T-cell (primary cell): ENCODE data around the gene MYBPHL. TPM values are rescaled to one million over a fixed set of nuclear protein-coding genes. Genes with fewer than 3 reads are reported as not detected.

Experiments
- ATAC-seq, 4 experiments: fragments of 200-7000 bp in 3 of 4; fragments of 150-1000 bp in 1 of 4; cut with Tn5 transposase; replicated peaks in 1 of 4; 1 replicate in 3 of 4; 2 replicates in 1 of 4; pipeline ENCODE4 v1.10.0; 2021; ENCODE audit warnings: moderate library complexity in 3 of 4, mild to moderate bottlenecking in 2 of 4, moderate number of reproducible peaks in 1 of 4
- CTCF ChIA-PET, 2 donors: fragments of 300-600 bp; sonication (Branson Sonifier 250); formaldehyde crosslinking; loops; one replicate each; lab custom pipeline; 2022; ENCODE audit warnings: antibody characterized with exemption in 2 of 2; lab: Charles Lee
- POLR2A ChIA-PET, 2 donors: fragments of 300-600 bp; sonication (Branson Sonifier 250); formaldehyde crosslinking; loops; one replicate each; lab custom pipeline; 2022; ENCODE audit warnings: antibody characterized with exemption in 2 of 2; lab: Charles Lee
- DNase-seq, 35 experiments: peaks; one replicate each; pipeline versions ENCODE4 v3.0.0 to v3.0.0-alpha.2; 2013 to 2023
- H3K27ac ChIP-seq: one replicate; pipeline ENCODE4 v1.5.1; 2013; ENCODE audit warnings: low read length
- H3K27me3 ChIP-seq, 2 experiments: replicated peaks in 1 of 2; 1 replicate in 1 of 2; 2 replicates in 1 of 2; pipeline versions ENCODE4 v1.6.1 to v1.7.0; 2013; ENCODE audit warnings: low read length in 1 of 2, mixed read lengths in 1 of 2; ENCODE audit not compliant: control insufficient read depth in 2 of 2, insufficient read depth in 2 of 2; ENCODE audit errors: extremely low read depth in 1 of 2
- H3K36me3 ChIP-seq, 2 donors: 1 replicate in 1 of 2; 2 replicates in 1 of 2; pipeline versions ENCODE4 v1.6.1 to v1.7.0; 2013; ENCODE audit warnings: low read length in 1 of 2; ENCODE audit not compliant: control insufficient read depth in 2 of 2, insufficient read depth in 1 of 2; ENCODE audit errors: extremely low read depth in 1 of 2
- H3K4me1 ChIP-seq, 2 experiments: 1 replicate in 1 of 2; 2 replicates in 1 of 2; pipeline versions ENCODE4 v1.6.1 to v1.7.0; 2013; ENCODE audit warnings: low read length in 2 of 2, mixed read lengths in 1 of 2; ENCODE audit not compliant: insufficient read depth in 2 of 2, control insufficient read depth in 1 of 2; ENCODE audit errors: extremely low read depth in 1 of 2
- H3K4me3 ChIP-seq, 2 donors: 1 replicate in 1 of 2; 2 replicates in 1 of 2; pipeline versions ENCODE4 v1.5.1 to v1.7.0; 2013; ENCODE audit warnings: mild to moderate bottlenecking in 2 of 2, low read length in 1 of 2, moderate library complexity in 1 of 2; ENCODE audit not compliant: control insufficient read depth in 1 of 2; ENCODE audit errors: extremely low read depth in 1 of 2
- H3K9me3 ChIP-seq: 2 replicates; pipeline ENCODE4 v1.7.0; 2013
- H3K27ac Mint-ChIP-seq, 2 donors: one replicate each; pipeline ENCODE4 v1.8.0; 2020 to 2021; ENCODE audit warnings: mild to moderate bottlenecking in 2 of 2, mixed read lengths in 2 of 2
- H3K27me3 Mint-ChIP-seq, 2 donors: one replicate each; pipeline ENCODE4 v1.8.0; 2021 to 2022; ENCODE audit warnings: mixed read lengths in 2 of 2
- H3K36me3 Mint-ChIP-seq: one replicate; pipeline ENCODE4 v1.8.0; 2021; ENCODE audit warnings: mixed read lengths
- H3K4me1 Mint-ChIP-seq, 3 donors: one replicate each; pipeline ENCODE4 v1.8.0; 2020 to 2022; ENCODE audit warnings: mixed read lengths in 3 of 3, mild to moderate bottlenecking in 1 of 3
- H3K4me3 Mint-ChIP-seq, 3 donors: one replicate each; pipeline ENCODE4 v1.8.0; 2020 to 2022; ENCODE audit warnings: mild to moderate bottlenecking in 3 of 3, mixed read lengths in 3 of 3, moderate library complexity in 3 of 3
- H3K9me3 Mint-ChIP-seq, 3 donors: one replicate each; pipeline ENCODE4 v1.8.0; 2020 to 2022; ENCODE audit warnings: mixed read lengths in 3 of 3
- WGBS: methylation state at CpG from one replicate; pipeline ENCODE4 v1.1.5; 2013; ENCODE audit warnings: missing lambda C conversion rate; ENCODE audit not compliant: insufficient coverage; 5-methylcytosine and 5-hydroxymethylcytosine counted together
- total RNA-seq, 35 experiments: library from RNA in 6 of 35; stranded (reverse) in 6 of 35; fragments of 120-200 nt in 1 of 35; gene quantifications; one replicate each; pipeline versions ENCODE4 v1.2.1 to v1.2.4 and lab custom pipeline; 2013 to 2026

The MYBPHL gene
- total RNA-seq, 5 donors from 2014 or later (not counting 1 experiment from before 2014, with no cell fraction given): not detected

- no peak for ATAC-seq
- Histone ChIP-seq H3K36me3 (peaks cover 0 to 10% of the 10 kb centered on the region in 2 donors), H3K4me3 (no peak overlapping the region), H3K4me1 (peaks cover 0 to 5% of the 10 kb centered on the region in 2 experiments), H3K27ac (no peak overlapping the region), H3K27me3 (peaks cover 0 to 7% of the 10 kb centered on the region in 2 experiments), H3K9me3 (no peaks in the 10 kb centered on the region)
- H3K36me3 Mint-ChIP-seq: peaks cover 2% of the 10 kb centered on the region
- H3K27ac Mint-ChIP-seq: no peak overlapping the region
- H3K4me1 Mint-ChIP-seq: peaks cover 4 to 6% (median 5%) of the 10 kb centered on the region in 3 donors
- no peak overlapping the region for H3K4me3 Mint-ChIP-seq
- CTCF ChIA-PET: interaction anchor here in 1 of 2 donors (0.5 kb wide), 1 partner anchor 155 kb away, joined by 4 read pairs; no protein-coding TSS in a partner anchor
- no peak for DNase-seq
- no peaks in the 10 kb centered on the region for H3K9me3 Mint-ChIP-seq
- WGBS: 90% methylated on average over 12 of the region's 16 CpGs
- peaks cover 0 to 3% of the 10 kb centered on the region in 2 donors for H3K27me3 Mint-ChIP-seq
- POLR2A ChIA-PET: no interaction called here
Observed at GRCh38 chr1:109272831-109273547, 33.8 kb downstream of the MYBPHL start.

DNA sequence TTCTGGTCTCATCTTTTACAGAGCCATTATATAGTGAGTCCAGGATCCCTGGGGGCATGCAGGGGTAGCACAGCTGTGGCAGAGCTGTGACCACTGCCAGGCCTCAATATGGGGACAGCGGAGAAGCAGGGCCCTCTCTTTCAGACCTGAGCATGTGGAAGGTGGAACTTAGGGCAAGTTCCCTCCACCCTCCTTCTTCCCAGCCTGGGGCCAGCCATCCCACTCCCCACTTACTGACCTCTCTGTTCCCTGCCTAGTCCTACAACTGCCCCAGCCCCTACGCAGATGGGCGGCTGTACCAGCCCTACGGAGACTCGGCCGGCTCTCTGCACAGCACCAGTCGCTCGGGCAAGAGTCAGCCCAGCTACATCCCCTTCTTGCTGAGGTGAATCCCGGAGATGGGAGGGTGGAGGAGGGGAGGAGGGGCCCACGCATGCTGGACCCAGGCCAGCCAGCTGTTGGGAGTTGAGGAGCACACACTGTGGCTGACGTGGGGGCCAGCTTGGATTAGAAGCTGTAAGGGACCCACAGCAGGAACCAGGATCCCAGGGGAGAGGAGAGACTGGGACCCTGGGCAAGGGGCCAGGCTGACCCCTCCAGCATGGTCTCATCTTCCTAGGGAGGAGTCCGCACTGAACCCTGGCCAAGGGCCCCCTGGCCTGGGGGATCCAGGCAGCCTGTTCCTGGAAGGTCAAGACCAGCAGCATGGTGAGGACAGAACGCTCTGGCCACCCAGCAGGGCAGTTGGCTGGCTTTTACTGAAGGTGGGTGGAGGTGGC lies 34.6 kb downstream of the MYBPHL start:
- no peak for ATAC-seq
- Histone ChIP-seq H3K27me3 (peaks cover 0 to 7% of the 10 kb centered on the region in 2 experiments), H3K4me3 (no peak overlapping the region), H3K27ac (no peak overlapping the region), H3K4me1 (peaks cover 0 to under 1% of the 10 kb centered on the region in 2 experiments), H3K36me3 (peaks cover 0 to 10% of the 10 kb centered on the region in 2 donors), H3K9me3 (no peaks in the 10 kb centered on the region)
- H3K27me3 Mint-ChIP-seq: peaks cover 0 to 3% of the 10 kb centered on the region in 2 donors
- H3K9me3 Mint-ChIP-seq: no peaks in the 10 kb centered on the region
- WGBS: 95% methylated on average over 10 of the region's 13 CpGs
- H3K4me1 Mint-ChIP-seq: peaks cover 2 to 5% (median 3%) of the 10 kb centered on the region in 3 donors
- H3K27ac Mint-ChIP-seq: no peak overlapping the region
- H3K4me3 Mint-ChIP-seq: no peak overlapping the region
- CTCF ChIA-PET: no interaction called here
- DNase-seq: no peak
- POLR2A ChIA-PET: no interaction called here
- peaks cover 2% of the 10 kb centered on the region for H3K36me3 Mint-ChIP-seq

DNA sequence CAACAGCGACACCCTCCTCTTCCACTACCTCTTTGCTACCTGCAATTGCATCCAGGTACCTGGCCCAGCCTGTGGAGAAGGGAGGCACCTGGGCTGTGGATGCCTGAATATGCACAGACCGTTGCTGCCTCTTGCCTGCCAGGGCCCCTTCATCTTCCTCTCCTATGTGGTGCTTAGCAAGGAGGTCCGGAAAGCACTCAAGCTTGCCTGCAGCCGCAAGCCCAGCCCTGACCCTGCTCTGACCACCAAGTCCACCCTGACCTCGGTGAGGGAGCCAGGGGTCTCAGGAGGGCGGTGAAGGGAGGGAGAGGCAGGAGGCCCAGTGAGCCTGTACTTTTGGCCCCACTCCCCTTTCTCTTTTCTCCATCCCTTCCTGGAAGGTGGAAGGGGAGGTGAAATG lies 35.4 kb downstream of the MYBPHL start:
- H3K9me3 ChIP-seq: no peaks in the 10 kb centered on the region
- CTCF ChIA-PET: no interaction called here
- H3K4me1 ChIP-seq: no peaks in the 10 kb centered on the region
- H3K4me1 Mint-ChIP-seq: peaks cover 0 to 3% (median 0%) of the 10 kb centered on the region in 3 donors
- POLR2A ChIA-PET: no interaction called here
- no peaks in the 10 kb centered on the region for H3K9me3 Mint-ChIP-seq
- peaks cover 0 to 10% of the 10 kb centered on the region in 2 donors for H3K36me3 ChIP-seq
- H3K27ac ChIP-seq: no peak overlapping the region
- no peak for DNase-seq
- peaks cover 2% of the 10 kb centered on the region for H3K36me3 Mint-ChIP-seq
- H3K4me3 Mint-ChIP-seq: no peak overlapping the region
- H3K27me3 ChIP-seq: peaks cover 0 to 7% of the 10 kb centered on the region in 2 experiments
- H3K27me3 Mint-ChIP-seq: peaks cover 0 to 3% of the 10 kb centered on the region in 2 donors
- 74% methylated on average over 3 of the region's 6 CpGs for WGBS
- ATAC-seq: no peak
- H3K4me3 ChIP-seq: no peak overlapping the region
- no peak overlapping the region for H3K27ac Mint-ChIP-seq

DNA sequence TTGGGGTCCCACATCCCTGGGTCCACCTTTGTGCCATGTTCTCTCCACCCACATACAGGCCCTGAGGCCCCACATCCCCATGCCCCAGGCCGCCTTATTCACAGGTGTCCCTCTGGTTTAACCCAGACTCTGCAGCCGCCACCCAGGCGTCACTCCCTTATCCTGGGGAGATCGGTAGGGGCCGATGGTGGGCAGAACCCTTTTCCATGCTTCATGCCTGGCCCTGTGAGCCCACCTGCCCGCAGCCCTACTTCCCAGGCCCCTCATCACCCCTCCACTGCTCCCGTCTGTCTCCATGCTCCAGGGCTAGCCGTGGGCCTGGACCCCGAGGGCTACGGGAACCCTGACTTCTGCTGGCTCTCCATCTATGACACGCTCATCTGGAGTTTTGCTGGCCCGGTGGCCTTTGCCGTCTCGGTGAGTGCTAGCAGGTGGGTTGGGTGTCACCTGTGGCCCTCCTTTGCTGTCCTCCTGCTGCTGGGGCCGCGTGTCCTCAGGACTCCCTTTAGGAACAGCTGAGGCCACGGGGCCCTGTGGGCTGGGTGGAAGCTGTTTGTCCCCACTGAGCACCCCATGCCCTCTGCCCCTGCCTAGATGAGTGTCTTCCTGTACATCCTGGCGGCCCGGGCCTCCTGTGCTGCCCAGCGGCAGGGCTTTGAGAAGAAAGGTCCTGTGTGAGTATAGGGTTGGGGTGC lies 36.0 kb downstream of the MYBPHL start:
- peaks cover 0 to 3% (median 0%) of the 10 kb centered on the region in 3 donors for H3K4me1 Mint-ChIP-seq
- H3K27ac Mint-ChIP-seq: no peak overlapping the region

GRCh38 chr1:109269981-109270622 lies 36.7 kb downstream of the MYBPHL start:
- no peaks in the 10 kb centered on the region for H3K9me3 Mint-ChIP-seq
- ChIA-PET POLR2A (no interaction called here), CTCF (no interaction called here)
- no peak for DNase-seq
- H3K27me3 Mint-ChIP-seq: peaks cover 0 to 3% of the 10 kb centered on the region in 2 donors
- no peak overlapping the region for H3K4me3 Mint-ChIP-seq
- Histone ChIP-seq H3K4me3 (no peak overlapping the region), H3K36me3 (peaks cover 0 to 10% of the 10 kb centered on the region in 2 donors), H3K27me3 (peaks cover 0 to 7% of the 10 kb centered on the region in 2 experiments), H3K4me1 (no peaks in the 10 kb centered on the region), H3K27ac (no peak overlapping the region), H3K9me3 (no peaks in the 10 kb centered on the region)
- no peak for ATAC-seq
- 86% methylated on average over 17 of the region's 17 CpGs for WGBS
- peaks cover 0 to 3% (median 0%) of the 10 kb centered on the region in 3 donors for H3K4me1 Mint-ChIP-seq
- H3K27ac Mint-ChIP-seq: no peak overlapping the region
- H3K36me3 Mint-ChIP-seq: peaks cover 2% of the 10 kb centered on the region

More for the DNA sequence above, 36.0 kb downstream of the MYBPHL start:
- Histone ChIP-seq H3K36me3 (peaks cover 0 to 10% of the 10 kb centered on the region in 2 donors), H3K4me1 (no peaks in the 10 kb centered on the region), H3K27me3 (peaks cover 0 to 7% of the 10 kb centered on the region in 2 experiments), H3K9me3 (no peaks in the 10 kb centered on the region), H3K4me3 (no peak overlapping the region), H3K27ac (no peak overlapping the region)
- Mint-ChIP-seq H3K9me3 (no peaks in the 10 kb centered on the region), H3K4me3 (no peak overlapping the region), H3K36me3 (peaks cover 2% of the 10 kb centered on the region), H3K27me3 (peaks cover 0 to 3% of the 10 kb centered on the region in 2 donors)
- ATAC-seq: no peak
- ChIA-PET CTCF (no interaction called here), POLR2A (no interaction called here)
- WGBS: 91% methylated on average over 16 of the region's 20 CpGs
- no peak for DNase-seq
